Activated CD4-positive, alpha-beta T cell treated with anti-CD3 and anti-CD28 coated beads, Interleukin-2, amount 10 ng/mL, durations not matched to agents 24 days and 14 days (primary cell): ENCODE results near the gene IL1RAPL2. TPM values are rescaled to one million over a fixed set of nuclear protein-coding genes. Genes with fewer than 3 reads are reported as not detected.

Source experiments
- DNase-seq: peaks from one replicate; pipeline ENCODE4 v3.0.0; 2022
- H3K27ac Mint-ChIP-seq: one replicate; pipeline ENCODE4 v1.8.0; 2022; ENCODE audit warnings: mild to moderate bottlenecking, mixed read lengths
- H3K27me3 Mint-ChIP-seq: one replicate; pipeline ENCODE4 v1.8.0; 2022; ENCODE audit warnings: mixed read lengths
- H3K36me3 Mint-ChIP-seq: one replicate; pipeline ENCODE4 v1.8.0; 2022; ENCODE audit warnings: low read depth, mild to moderate bottlenecking, mixed read lengths
- H3K4me1 Mint-ChIP-seq: one replicate; pipeline ENCODE4 v1.8.0; 2021; ENCODE audit warnings: mixed read lengths
- H3K4me3 Mint-ChIP-seq: one replicate; pipeline ENCODE4 v1.8.0; 2022; ENCODE audit warnings: mild to moderate bottlenecking, moderate library complexity, mixed read lengths
- H3K9me3 Mint-ChIP-seq: one replicate; pipeline ENCODE4 v1.8.0; 2021; ENCODE audit warnings: mixed read lengths
- intact Hi-C: fragments of 100-400 bp; cut with micrococcal nuclease; formaldehyde crosslinking; loops from one replicate; pipeline ENCODE4 v1.15.1; 2023
- total RNA-seq: library from RNA; stranded (reverse); gene quantifications from 2 replicates; pipeline ENCODE4 v1.2.3, GENCODE V29; 2022

IL1RAPL2 gene
- total RNA-seq, 1 donor from 2014 or later: not detected

DNA sequence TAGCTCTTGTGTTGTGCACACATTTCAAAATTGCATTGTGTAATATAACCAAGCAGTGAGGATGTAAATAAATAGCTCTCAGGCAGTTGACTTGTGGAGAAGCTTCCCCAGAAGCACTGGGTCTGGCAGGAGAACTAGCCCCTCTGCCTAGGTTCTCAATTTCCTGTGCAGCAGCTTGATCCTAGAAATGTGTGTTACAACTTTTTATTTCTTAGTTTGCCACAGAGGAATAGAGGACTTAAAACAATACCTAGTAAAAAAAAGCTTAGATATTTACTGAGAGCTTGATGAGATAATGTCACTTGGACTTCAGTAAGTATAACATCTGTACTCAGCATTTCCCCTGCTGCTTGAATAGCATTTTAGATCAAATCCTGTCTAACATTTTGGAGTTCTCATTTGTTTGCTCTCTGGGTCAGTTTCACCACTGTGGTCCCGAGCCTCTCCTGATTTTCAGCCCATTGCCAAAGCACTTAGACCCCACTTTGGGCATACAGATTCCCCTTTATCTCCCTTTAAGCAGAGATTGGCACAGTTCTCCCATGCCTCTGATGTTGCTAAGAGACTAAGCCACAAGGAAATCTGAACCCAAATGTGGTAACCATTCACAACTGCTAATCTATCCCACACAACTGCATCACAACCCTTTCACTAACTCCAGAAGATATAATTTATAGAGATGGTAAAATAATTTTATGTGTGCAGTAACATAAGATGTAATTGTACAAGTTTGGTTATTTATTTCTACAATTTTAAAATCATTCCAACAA, 1158.2 kb downstream of the IL1RAPL2 start:
- Mint-ChIP-seq H3K36me3 (no peaks in the 10 kb centered on the region), H3K27ac (no peak overlapping the region), H3K4me1 (no peaks in the 10 kb centered on the region), H3K27me3 (no peaks in the 10 kb centered on the region), H3K9me3 (no peaks in the 10 kb centered on the region), H3K4me3 (no peak overlapping the region)
- DNase-seq: no peak
- intact Hi-C loops: no loop called here

DNA sequence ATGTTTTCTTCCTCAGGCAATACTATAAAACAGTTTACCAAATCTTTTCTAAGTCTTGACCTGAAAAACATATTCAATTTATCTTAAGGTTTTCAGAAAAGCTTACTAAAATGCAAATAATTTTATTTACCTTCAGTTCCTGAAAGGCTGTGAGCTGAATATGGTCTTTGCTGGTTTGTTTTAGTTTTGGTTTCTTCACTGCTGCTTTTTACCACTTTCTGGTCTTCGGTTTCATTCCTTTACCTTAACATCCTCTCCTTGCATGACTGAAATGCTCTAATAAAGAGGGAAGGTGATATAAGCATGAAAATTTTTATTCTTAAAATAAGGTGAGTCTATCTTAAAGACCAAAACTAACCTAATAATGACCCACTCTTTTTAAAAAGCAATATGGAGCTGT, 1159.2 kb downstream of the IL1RAPL2 start:
- intact Hi-C loops: no loop called here
- no peaks in the 10 kb centered on the region for H3K9me3 Mint-ChIP-seq
- H3K27me3 Mint-ChIP-seq: no peaks in the 10 kb centered on the region
- H3K4me3 Mint-ChIP-seq: no peak overlapping the region
- no peak overlapping the region for H3K27ac Mint-ChIP-seq
- no peak for DNase-seq
- H3K4me1 Mint-ChIP-seq: no peaks in the 10 kb centered on the region
- H3K36me3 Mint-ChIP-seq: no peaks in the 10 kb centered on the region

DNA sequence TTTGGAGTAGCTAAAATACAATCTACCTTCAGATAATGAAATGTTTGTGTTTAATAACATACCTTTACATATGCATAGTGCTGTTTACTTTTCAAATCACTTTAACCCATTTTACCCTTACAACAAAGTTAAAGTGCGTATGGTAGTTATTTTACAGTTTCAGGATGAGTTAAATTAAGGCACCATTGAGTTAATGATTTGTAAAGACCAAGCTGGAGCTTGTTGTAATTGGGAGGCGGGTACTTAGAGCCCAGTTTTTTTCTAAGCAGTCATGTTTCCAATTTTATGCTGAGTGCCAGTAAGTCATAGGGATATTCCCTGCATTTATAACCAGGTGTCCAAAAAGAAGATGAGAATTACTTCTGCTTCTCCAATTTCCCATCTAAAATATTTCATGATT, 1172.2 kb downstream of the IL1RAPL2 start:
- no peak for DNase-seq
- intact Hi-C loops: no loop called here
- Mint-ChIP-seq H3K4me1 (no peaks in the 10 kb centered on the region), H3K9me3 (no peaks in the 10 kb centered on the region), H3K36me3 (no peaks in the 10 kb centered on the region), H3K4me3 (no peak overlapping the region), H3K27me3 (no peaks in the 10 kb centered on the region), H3K27ac (no peak overlapping the region)

DNA sequence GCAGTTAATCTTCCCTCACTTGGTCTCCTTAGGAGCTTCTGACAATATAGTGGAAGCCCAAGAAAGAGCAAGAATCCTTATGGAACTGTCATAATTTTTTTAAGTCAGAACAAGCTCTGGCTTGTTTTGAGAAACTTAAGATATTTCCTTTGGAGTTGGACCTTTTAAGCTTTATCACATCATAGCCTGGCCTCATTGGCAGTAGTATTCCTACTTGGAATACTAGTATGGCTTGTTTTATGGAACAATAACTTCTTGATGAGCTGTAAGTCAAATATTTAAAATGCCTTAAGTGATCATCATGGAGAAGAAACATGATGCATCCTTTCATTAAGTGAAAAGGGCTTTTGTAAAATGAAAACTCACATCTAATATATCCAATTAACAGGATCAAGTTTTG, 1178.3 kb downstream of the IL1RAPL2 start:
- intact Hi-C loops: no loop called here
- Mint-ChIP-seq H3K9me3 (no peaks in the 10 kb centered on the region), H3K27ac (no peak overlapping the region), H3K27me3 (no peaks in the 10 kb centered on the region), H3K4me3 (no peak overlapping the region), H3K4me1 (no peaks in the 10 kb centered on the region), H3K36me3 (no peaks in the 10 kb centered on the region)
- DNase-seq: no peak

DNA sequence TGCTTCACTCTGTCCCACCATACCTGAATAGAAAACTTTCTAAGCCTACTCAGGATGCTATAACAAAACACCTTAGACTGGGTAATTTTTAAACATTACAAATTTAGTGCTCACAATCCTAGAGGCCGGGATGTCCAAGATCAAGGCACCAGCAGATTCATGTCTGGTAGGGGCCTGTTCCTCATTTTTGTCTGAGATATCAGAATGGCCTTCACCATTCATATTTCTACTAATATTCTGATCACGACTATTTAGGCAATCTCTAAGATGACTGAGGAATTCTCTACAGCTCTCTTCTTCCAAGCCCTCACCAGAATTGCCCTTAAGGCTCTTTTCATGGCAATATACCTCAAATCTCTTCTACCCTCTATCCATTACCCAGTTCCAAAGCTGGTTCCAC, 1178.9 kb downstream of the IL1RAPL2 start:
- intact Hi-C loops: no loop called here
- DNase-seq: no peak
- Mint-ChIP-seq H3K9me3 (no peaks in the 10 kb centered on the region), H3K27me3 (no peaks in the 10 kb centered on the region), H3K4me1 (no peaks in the 10 kb centered on the region), H3K36me3 (no peaks in the 10 kb centered on the region), H3K4me3 (no peak overlapping the region), H3K27ac (no peak overlapping the region)

DNA sequence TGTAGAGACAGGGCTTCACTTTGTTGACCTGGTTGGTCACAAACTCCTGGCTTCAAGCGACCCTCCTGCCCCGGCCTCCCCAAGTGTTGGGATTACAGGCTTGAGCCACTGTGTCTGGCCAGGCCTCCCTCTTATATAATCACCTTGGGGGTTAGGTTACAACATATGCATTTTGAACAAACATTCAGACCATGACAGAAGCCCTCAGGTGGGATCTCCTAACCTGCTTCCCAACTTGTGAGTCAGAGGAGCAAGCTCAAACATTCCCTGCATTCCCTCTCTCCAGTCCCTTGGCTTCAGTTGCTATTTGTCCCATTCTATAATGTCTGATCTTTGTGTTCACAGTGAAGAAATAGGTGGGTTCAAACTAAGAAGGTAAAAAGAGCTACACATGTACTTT, 1179.9 kb downstream of the IL1RAPL2 start:
- Mint-ChIP-seq H3K9me3 (no peaks in the 10 kb centered on the region), H3K27me3 (no peaks in the 10 kb centered on the region), H3K4me3 (no peak overlapping the region), H3K27ac (no peak overlapping the region), H3K4me1 (no peaks in the 10 kb centered on the region), H3K36me3 (no peaks in the 10 kb centered on the region)
- no peak for DNase-seq
- intact Hi-C loops: no loop called here

DNA sequence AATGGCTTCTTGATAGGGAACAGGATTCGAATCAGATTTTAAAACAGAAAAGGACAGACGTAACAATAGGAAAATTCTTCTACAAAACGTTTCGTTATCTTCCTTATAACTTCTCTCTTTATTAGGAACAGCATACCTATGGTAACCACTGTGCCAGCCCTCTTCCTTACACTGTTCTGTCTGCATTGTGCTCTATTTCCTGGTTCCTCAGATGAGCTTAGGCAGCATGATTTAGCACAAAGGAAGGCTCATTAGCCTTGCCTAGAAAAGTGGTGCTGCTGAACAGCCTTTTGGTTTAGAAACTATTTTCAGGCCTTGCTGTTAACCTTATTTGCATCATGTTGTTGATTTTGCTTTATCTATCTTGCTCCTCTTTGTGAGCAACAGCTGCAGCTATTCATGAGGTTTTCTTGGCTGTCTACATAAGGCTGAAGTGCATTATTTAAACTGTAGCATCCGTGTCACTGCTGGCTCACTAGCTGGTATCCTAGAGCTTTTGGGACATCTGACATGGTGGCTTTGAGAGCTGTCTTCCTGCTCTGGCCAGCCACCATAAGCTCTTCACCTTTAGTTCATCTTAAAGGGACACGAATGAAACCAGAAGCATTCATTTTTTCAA, 1186.4 kb downstream of the IL1RAPL2 start:
- Mint-ChIP-seq H3K4me3 (no peak overlapping the region), H3K4me1 (no peaks in the 10 kb centered on the region), H3K36me3 (no peaks in the 10 kb centered on the region), H3K9me3 (no peaks in the 10 kb centered on the region), H3K27me3 (no peaks in the 10 kb centered on the region), H3K27ac (no peak overlapping the region)
- DNase-seq: no peak
- intact Hi-C loops: no loop called here

DNA sequence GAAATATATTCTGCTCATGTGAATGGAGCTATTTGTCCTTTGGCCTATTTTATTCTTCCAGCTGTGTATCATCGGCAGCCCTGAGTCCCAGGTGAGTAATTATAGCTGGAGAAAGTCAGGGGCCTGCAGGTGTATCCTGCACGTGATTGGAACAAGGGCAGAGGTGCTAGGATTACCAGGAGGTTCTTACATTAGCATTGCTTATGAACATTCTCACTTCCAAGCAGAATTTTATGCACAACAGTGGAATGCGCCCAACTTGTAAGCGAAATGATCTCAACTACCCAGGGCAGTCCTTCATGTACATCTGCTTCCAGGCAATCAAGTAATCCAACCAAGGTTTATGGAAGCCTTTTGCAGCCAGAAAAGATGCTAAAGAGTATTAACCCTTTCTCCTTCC, 1187.4 kb downstream of the IL1RAPL2 start:
- DNase-seq: no peak
- no peak overlapping the region for H3K4me3 Mint-ChIP-seq
- H3K36me3 Mint-ChIP-seq: no peaks in the 10 kb centered on the region
- no peaks in the 10 kb centered on the region for H3K27me3 Mint-ChIP-seq
- intact Hi-C loops: no loop called here
- H3K9me3 Mint-ChIP-seq: no peaks in the 10 kb centered on the region
- H3K4me1 Mint-ChIP-seq: no peaks in the 10 kb centered on the region
- H3K27ac Mint-ChIP-seq: no peak overlapping the region

DNA sequence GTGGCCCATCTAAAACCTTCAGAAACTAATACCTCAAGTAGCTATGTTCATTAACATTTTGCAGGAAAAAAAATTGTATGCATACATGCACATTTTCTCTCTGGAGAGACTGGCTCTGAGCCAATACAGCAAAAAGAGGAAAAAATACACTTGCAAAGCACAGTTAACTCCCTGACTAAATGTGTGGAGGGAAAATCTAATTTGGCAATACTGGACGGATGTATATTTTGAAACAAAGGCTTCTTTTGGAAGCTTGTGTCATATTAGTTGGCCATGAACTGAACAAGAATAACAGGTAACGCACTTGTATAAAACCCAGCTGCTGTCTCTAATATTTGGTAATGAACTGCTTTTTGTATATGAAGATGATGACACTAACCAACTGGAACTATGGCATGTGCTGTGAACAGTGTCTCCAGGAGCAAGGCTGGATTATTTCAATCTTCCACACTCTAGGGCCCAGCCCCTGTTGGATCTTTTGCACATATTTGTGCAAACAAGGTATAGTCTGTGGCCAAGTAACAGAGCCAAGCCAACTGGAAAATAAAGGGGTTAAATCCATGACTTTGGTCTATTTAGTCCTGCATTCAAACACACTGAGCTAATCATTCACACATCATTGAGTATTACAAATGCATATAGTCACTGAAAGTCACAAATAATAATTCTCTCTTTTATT, 1188.4 kb downstream of the IL1RAPL2 start:
- DNase-seq: no peak

DNA sequence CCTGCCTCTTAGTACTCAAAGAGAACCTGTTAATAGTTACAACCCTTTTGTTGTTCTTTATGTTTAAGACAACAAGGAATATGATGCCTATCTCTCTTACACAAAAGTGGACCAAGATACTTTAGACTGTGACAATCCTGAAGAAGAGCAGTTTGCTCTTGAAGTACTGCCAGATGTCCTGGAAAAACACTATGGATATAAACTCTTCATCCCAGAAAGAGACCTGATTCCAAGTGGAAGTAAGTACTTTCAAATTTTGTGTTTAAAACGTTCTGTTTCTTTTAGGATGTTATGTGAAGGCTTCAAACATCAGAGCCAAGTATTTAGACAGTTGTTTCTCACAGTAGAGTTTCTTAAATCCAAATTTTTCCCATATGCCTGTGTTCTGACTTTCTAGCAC, 1189.1 kb downstream of the IL1RAPL2 start:
- Mint-ChIP-seq H3K27me3 (no peaks in the 10 kb centered on the region), H3K27ac (no peak overlapping the region), H3K4me3 (no peak overlapping the region), H3K36me3 (no peaks in the 10 kb centered on the region), H3K9me3 (no peaks in the 10 kb centered on the region), H3K4me1 (no peaks in the 10 kb centered on the region)
- intact Hi-C loops: no loop called here
- no peak for DNase-seq

More for the DNA sequence above, 1188.4 kb downstream of the IL1RAPL2 start:
- Mint-ChIP-seq H3K36me3 (no peaks in the 10 kb centered on the region), H3K4me1 (no peaks in the 10 kb centered on the region), H3K27ac (no peak overlapping the region), H3K9me3 (no peaks in the 10 kb centered on the region), H3K4me3 (no peak overlapping the region), H3K27me3 (no peaks in the 10 kb centered on the region)
- intact Hi-C loops: no loop called here

DNA sequence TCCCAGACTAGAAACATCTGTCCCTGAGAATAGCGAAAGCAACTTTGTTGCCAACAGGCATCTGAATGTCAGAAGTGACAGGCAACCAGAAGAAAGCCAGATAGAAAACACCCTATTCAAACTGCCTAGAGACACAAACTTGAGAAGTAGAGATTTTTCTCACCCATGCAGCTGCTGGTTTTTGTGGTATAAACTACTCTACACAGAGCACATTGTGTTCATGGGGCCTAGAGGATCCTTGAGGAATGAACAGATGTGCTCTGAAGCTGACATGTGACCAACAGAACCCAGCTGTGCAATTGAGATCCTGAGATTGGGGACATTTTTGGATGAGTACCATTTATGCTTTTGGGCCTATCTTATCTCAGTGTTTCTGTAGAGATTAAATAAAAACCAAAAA, 1192.8 kb downstream of the IL1RAPL2 start:
- Mint-ChIP-seq H3K9me3 (no peaks in the 10 kb centered on the region), H3K4me3 (no peak overlapping the region), H3K27me3 (no peaks in the 10 kb centered on the region), H3K4me1 (no peaks in the 10 kb centered on the region), H3K27ac (no peak overlapping the region), H3K36me3 (no peaks in the 10 kb centered on the region)
- DNase-seq: no peak
- intact Hi-C loops: no loop called here

DNA sequence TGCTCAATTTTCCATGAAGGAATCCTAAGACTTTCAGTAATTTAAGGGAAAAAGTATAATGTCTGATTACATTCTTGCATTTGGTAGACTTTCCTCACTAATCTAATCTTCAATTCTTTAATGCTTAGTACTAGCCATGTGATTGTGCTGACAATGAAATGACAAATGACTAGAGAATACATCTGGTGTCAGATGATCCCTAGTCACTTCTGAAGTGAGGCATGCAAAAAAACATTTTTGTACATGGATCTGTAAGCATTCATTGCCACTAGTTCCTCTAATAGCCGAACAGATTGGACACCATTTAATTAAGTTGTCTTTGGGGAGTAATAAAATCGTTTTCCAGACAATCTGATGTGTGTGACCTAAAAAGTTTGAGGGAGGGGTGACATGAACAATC, 1193.6 kb downstream of the IL1RAPL2 start:
- H3K4me3 Mint-ChIP-seq: no peak overlapping the region
- DNase-seq: no peak
- H3K27ac Mint-ChIP-seq: no peak overlapping the region
- H3K36me3 Mint-ChIP-seq: no peaks in the 10 kb centered on the region
- intact Hi-C loops: no loop called here
- no peaks in the 10 kb centered on the region for H3K27me3 Mint-ChIP-seq
- no peaks in the 10 kb centered on the region for H3K4me1 Mint-ChIP-seq
- H3K9me3 Mint-ChIP-seq: no peaks in the 10 kb centered on the region

DNA sequence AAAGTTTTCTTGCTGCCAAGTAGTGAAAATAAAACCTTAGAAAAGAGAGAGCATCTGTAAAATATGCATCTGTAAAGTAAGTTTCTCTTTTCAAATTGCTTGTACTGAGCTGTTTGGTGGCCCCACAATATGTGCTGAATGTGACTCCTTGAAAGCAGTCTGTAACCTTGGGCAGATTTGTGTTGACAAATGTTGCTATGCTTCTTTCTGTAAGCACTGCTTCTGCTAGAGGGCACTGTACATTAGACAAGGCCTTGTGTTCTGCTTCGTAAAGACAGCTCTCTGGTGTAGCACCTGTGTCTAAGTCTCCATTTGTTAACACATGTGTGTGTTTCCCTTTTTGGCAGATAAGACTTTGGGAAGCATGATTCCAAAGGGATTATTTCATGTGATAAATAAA, 1199.7 kb downstream of the IL1RAPL2 start:
- DNase-seq: no peak
- Mint-ChIP-seq H3K27ac (no peak overlapping the region), H3K36me3 (no peaks in the 10 kb centered on the region), H3K4me1 (no peaks in the 10 kb centered on the region), H3K4me3 (no peak overlapping the region), H3K9me3 (no peaks in the 10 kb centered on the region), H3K27me3 (no peaks in the 10 kb centered on the region)
- intact Hi-C loops: no loop called here

DNA sequence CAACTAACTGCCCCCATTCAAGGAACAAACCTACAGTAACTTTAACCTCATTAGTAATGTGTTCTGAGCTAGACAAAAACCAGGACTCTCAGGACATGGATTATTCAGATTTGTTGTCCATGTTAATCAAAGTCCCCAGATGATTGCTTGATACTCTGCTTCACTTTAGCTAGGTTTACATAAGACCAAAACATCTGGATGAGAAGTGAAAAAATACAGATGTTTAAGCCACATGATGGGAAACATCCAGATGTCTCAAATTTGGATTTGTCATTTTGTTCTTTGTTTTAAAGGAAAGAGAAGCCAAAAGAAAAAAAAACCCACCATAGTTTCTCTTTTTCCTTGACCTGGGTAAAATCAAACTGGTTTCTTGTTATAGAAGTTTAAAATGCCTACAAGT, 1207.8 kb downstream of the IL1RAPL2 start:
- intact Hi-C loops: no loop called here
- no peak for DNase-seq

More for the DNA sequence above, 1207.8 kb downstream of the IL1RAPL2 start:
- H3K27me3 Mint-ChIP-seq: no peaks in the 10 kb centered on the region
- H3K27ac Mint-ChIP-seq: no peak overlapping the region
- no peak overlapping the region for H3K4me3 Mint-ChIP-seq
- H3K4me1 Mint-ChIP-seq: no peaks in the 10 kb centered on the region
- H3K36me3 Mint-ChIP-seq: no peaks in the 10 kb centered on the region
- H3K9me3 Mint-ChIP-seq: no peaks in the 10 kb centered on the region
